Esophagus squamous epithelium (tissue), 5 donors: ENCODE measurements around the gene DLGAP1. TPM values are rescaled to one million over a fixed set of nuclear protein-coding genes. Genes with fewer than 3 reads are reported as not detected.

Experiments used
- DNase-seq: peaks from one replicate; lab custom pipeline; 2025; lab: John Stamatoyannopoulos, UW
- H3K27ac ChIP-seq, 4 donors: fragments of 200-600 bp; sonication (generic); one replicate each; pipeline ENCODE4 v1.5.1; 2016 to 2019; ENCODE audit warnings: mild to moderate bottlenecking in 1 of 4
- H3K27me3 ChIP-seq, 4 donors: fragments of 200-600 bp; sonication (generic); 1 replicate in 3 of 4; 2 replicates in 1 of 4; pipeline versions ENCODE4 v1.5.1 to v1.6.0; 2017 to 2021; ENCODE audit warnings: antibody characterized with exemption in 1 of 4
- H3K36me3 ChIP-seq, 3 donors: fragments of 200-600 bp; sonication (generic); one replicate each; pipeline ENCODE4 v1.5.1; 2016 to 2019
- H3K4me1 ChIP-seq, 3 donors: fragments of 200-600 bp; sonication (generic); one replicate each; pipeline ENCODE4 v1.5.1; 2017 to 2019
- H3K4me3 ChIP-seq, 4 donors: fragments of 200-600 bp; sonication (generic); 1 replicate in 3 of 4; 2 replicates in 1 of 4; pipeline ENCODE4 v1.5.1; 2016 to 2019; ENCODE audit warnings: mild to moderate bottlenecking in 2 of 4, moderate library complexity in 1 of 4
- H3K9me3 ChIP-seq, 3 donors: fragments of 200-600 bp; sonication (generic); one replicate each; pipeline ENCODE4 v1.5.1; 2016 to 2019
- POLR2A ChIP-seq, 4 donors: fragments of 450-650 bp; IDR thresholded peaks; one replicate each; pipeline ENCODE4 v1.6.1; 2017; ENCODE audit warnings: antibody characterized with exemption in 4 of 4, mild to moderate bottlenecking in 4 of 4, moderate library complexity in 3 of 4
- WGBS, 2 donors: methylation state at CpG; one replicate each; pipeline ENCODE4 v1.1.5; 2018; 5-methylcytosine and 5-hydroxymethylcytosine counted together
- intact Hi-C: fragments of 100-400 bp; cut with DNase I; formaldehyde crosslinking; loops from one replicate; pipeline ENCODE4 v1.15.0; 2022
- total RNA-seq, 4 donors: library from RNA; depleted of rRNA; stranded (reverse); fragments of >200 nt; gene quantifications; one replicate each; pipeline ENCODE4 v1.1.0, GENCODE V29; 2016
- TF ChIP-seq, protein P1 (sequence below), 6 experiments: fragments of 450-650 bp in 4 of 6; fragments of 200-600 bp in 2 of 6; sonication (generic) in 2 of 6; IDR thresholded peaks; one replicate each; pipeline ENCODE4 v1.5.1; 2016 to 2019; ENCODE audit warnings: antibody characterized with exemption in 6 of 6, mild to moderate bottlenecking in 4 of 6, moderate library complexity in 4 of 6
- donor health status: DM: yes; HTN: yes; CAD: no.

Gene DLGAP1
- total RNA-seq, 4 donors from 2014 or later = 0.09 to 1.5 (median 0.52) TPM

DNA sequence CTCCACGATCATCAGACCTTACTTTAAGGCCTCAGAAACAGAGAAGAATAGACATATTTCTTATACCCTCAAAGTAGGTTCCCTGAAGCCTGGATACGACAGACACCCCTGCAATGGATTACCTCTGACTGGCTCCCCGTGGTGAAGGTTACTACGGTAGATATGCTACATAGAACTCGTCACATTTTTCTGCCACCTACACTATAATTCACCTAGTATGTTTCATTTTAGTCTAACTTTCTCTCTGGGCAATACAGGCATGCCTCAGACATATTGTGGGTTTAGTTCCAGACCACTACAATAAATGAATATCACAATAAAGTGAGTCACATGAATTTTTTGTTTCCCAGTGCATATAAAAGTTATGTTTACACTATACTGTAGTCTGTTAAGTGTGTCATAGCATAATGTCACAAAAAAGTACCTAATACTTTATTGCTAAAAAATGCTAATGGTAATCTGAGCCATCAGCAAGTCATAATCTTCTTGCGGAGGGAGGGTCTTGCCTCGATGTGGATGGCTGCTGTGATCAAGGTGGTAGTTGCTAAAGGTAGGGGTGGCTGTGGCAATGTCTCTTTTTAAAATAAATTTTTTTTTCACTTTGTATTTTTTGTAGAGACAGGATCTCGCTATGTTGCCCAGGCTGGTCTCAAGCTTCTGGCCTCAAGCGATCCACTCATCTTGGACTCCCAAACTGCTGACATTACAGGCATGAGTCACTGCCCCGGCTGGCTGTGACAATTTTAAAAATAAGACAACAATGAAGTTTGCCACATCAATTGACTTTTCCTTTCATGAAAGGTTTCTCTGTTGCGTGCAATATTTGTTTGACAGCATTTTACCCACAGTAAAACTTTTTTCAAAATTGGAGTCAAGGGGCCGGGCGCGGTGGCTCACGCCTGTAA lies 940.5 kb downstream of the DLGAP1 start:
- Histone ChIP-seq H3K9me3 (no peaks in the 10 kb centered on the region), H3K4me1 (peaks cover 3 to 9% (median 8%) of the 10 kb centered on the region in 3 donors), H3K27ac (no peak overlapping the region), H3K27me3 (peaks cover 0 to 30% (median 0%) of the 10 kb centered on the region in 4 donors), H3K4me3 (no peak overlapping the region), H3K36me3 (no peaks in the 10 kb centered on the region)
- intact Hi-C loops = no loop called here
- WGBS, 2 donors = 69 to 72% methylated on average over 11 to 15 of the region's 15 CpGs
- no peak for TF ChIP-seq POLR2A (IDR thresholded peaks at IDR 0.05)
- TF ChIP-seq, protein P1, sequence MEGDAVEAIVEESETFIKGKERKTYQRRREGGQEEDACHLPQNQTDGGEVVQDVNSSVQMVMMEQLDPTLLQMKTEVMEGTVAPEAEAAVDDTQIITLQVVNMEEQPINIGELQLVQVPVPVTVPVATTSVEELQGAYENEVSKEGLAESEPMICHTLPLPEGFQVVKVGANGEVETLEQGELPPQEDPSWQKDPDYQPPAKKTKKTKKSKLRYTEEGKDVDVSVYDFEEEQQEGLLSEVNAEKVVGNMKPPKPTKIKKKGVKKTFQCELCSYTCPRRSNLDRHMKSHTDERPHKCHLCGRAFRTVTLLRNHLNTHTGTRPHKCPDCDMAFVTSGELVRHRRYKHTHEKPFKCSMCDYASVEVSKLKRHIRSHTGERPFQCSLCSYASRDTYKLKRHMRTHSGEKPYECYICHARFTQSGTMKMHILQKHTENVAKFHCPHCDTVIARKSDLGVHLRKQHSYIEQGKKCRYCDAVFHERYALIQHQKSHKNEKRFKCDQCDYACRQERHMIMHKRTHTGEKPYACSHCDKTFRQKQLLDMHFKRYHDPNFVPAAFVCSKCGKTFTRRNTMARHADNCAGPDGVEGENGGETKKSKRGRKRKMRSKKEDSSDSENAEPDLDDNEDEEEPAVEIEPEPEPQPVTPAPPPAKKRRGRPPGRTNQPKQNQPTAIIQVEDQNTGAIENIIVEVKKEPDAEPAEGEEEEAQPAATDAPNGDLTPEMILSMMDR (IDR thresholded peaks at IDR 0.05) = no peak
- no peak for DNase-seq

DNA sequence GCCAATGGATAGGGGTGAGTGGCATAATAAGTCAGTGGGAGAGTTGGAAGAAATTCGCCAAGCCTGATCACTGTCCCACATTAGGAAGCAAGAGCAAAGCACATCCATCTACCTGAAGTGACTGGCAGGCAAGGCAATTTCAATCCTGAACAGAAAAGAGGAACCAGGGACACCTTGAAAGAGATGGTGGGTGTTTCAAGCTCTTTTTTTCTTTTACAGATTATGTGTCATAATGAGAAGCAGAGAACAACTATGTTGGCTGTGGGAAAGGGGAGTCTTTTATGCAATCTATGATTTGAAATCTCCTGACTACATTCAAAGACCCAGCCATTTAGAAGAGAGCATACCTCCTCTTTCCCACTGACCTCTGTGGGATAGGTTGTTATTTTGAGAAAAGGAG lies 941.6 kb downstream of the DLGAP1 start:
- Histone ChIP-seq H3K27me3 (peaks cover 0 to 30% (median 0%) of the 10 kb centered on the region in 4 donors), H3K4me3 (no peak overlapping the region), H3K36me3 (no peaks in the 10 kb centered on the region), H3K4me1 (peaks cover 6 to 20% (median 8%) of the 10 kb centered on the region in 3 donors), H3K27ac (no peak overlapping the region), H3K9me3 (no peaks in the 10 kb centered on the region)
- WGBS, 2 donors = 89 to 90% methylated on average over 1 of the region's 1 CpG
- intact Hi-C loops = no loop called here
- TF ChIP-seq, protein P1 (IDR thresholded peaks at IDR 0.05) = no peak
- no peak for TF ChIP-seq POLR2A (IDR thresholded peaks at IDR 0.05)
- DNase-seq = no peak

DNA sequence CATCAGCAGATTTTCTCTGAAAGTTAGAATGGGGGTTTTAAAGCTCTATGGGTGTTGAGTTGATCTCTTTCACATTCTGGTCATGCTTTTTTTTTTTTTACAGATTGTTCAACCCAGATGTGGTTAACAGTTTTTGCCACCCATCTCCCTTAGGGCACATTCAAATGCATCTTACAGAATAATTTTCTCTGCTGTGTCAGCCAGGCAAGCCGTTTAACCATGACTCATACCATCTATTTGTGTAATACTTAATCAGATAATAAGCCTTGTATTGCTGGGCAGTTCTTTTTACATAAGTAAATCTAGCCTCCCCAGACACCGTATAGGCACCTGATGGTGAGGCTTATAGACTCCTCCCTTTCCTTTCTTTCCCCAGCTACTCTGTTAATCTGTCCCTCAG lies 943.1 kb downstream of the DLGAP1 start:
- intact Hi-C loops = no loop called here
- TF ChIP-seq, protein P1 (IDR thresholded peaks at IDR 0.05) = no peak
- TF ChIP-seq POLR2A (IDR thresholded peaks at IDR 0.05) = no peak
- Histone ChIP-seq H3K9me3 (no peaks in the 10 kb centered on the region), H3K27ac (no peak overlapping the region), H3K27me3 (peaks cover 0 to 29% (median 0%) of the 10 kb centered on the region in 4 donors), H3K36me3 (no peaks in the 10 kb centered on the region), H3K4me3 (no peak overlapping the region), H3K4me1 (peaks cover 6 to 21% (median 8%) of the 10 kb centered on the region in 3 donors)
- no peak for DNase-seq
- 5 to 8% methylated on average over 2 of the region's 2 CpGs for whole genome bisulfite sequencing, 2 donors

DNA sequence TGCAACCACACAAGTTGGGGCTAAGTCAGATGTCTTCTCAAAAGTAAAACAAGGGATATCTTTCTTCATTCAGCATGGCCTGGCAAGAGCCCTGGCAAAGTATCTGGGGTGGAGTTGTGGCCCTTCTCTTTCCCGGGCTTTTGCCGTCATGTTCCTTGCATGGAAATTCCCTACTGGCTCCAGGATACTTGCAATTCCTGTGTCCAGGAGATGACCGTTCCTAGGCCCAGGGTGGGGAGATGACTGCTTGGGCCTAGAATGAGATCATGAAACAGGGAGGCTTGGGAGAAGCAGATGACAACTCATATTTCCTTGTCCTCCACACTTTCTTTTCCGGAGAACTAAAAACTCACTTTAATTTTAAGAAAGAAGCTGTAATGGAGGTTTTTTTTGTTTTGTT lies 944.2 kb downstream of the DLGAP1 start:
- H3K9me3 ChIP-seq = no peaks in the 10 kb centered on the region
- H3K27me3 ChIP-seq = peaks cover 0 to 19% (median 0%) of the 10 kb centered on the region in 4 donors
- no peak overlapping the region for H3K27ac ChIP-seq
- H3K36me3 ChIP-seq = no peaks in the 10 kb centered on the region
- H3K4me1 ChIP-seq = peaks cover 6 to 21% (median 8%) of the 10 kb centered on the region in 3 donors
- DNase-seq = no peak
- TF ChIP-seq, protein P1 (IDR thresholded peaks at IDR 0.05) = no peak
- TF ChIP-seq POLR2A (IDR thresholded peaks at IDR 0.05) = no peak
- 56 to 79% methylated on average over 4 of the region's 4 CpGs for WGBS, 2 donors
- intact Hi-C loops = no loop called here
- no peak overlapping the region for H3K4me3 ChIP-seq

DNA sequence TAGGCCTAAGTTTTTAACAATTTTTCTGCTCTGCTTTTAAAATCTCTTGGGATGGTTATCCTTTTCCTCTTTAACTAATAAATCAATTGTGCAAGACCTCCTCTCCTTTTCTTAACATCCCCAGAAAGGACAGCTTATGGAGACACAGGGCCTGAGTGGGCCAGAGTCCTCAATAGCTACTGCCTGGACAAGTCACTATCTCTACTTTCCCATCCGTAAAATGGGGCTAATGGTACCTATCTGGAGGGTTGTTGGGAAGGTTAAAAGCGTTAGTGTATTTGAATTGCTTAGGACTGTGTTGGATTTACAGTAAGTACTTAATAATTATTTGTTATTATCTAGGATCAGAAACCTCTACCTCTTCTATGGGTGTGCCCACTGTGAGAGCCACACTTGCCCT lies 945.1 kb downstream of the DLGAP1 start:
- H3K36me3 ChIP-seq = no peaks in the 10 kb centered on the region
- H3K27me3 ChIP-seq = peaks cover 0 to 18% (median 0%) of the 10 kb centered on the region in 4 donors
- no peak overlapping the region for H3K27ac ChIP-seq
- intact Hi-C loops = no loop called here
- no peak overlapping the region for H3K4me3 ChIP-seq
- WGBS, 2 donors = 92 to 100% methylated on average over 2 of the region's 2 CpGs
- no peak for DNase-seq
- TF ChIP-seq, protein P1 (IDR thresholded peaks at IDR 0.05) = no peak
- no peak for TF ChIP-seq POLR2A (IDR thresholded peaks at IDR 0.05)
- H3K9me3 ChIP-seq = no peaks in the 10 kb centered on the region
- H3K4me1 ChIP-seq = peaks cover 6 to 21% (median 8%) of the 10 kb centered on the region in 3 donors
